Activated CD8-positive, alpha-beta memory T cell treated with anti-CD3 and anti-CD28 coated beads, Interleukin-2, amount 50 U/mL, for 24 hours (primary cell): ENCODE results near the gene PHF19.

Experiments used
- DNase-seq: peaks from one replicate; pipeline ENCODE4 v3.0.0-alpha.2; 2020; ENCODE audit errors: extremely low read depth

Gene PHF19

DNA sequence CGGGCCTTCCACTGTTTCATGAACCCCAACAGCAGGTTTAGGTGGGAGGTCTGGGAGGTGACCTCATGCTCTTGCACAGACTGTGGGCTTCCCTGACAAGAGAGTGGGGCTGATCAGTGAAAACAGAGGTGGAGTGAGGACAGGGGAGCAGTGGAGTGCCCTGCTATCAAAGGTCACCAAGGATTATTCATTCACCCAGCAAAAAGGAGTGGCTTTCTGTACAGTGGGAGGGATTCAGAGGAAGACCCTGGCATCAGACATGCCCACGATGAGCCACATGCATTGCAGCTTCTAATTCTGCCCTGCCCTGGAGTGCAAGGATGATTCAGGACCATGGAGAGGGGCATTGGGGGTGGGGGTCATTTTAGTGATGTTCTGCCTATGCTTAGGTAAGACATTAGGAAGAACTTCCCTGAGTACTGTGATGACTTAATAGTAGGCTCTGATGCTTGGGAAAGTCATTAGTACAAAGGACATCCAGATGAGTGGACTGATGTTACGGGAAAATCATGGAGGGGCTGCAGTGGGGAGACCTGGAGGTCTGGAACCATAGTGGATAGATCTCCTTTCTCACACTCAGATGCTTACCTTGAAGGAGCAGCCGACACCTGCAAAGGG lies 36.8 kb upstream of the PHF19 start:
- no peak for DNase-seq

DNA sequence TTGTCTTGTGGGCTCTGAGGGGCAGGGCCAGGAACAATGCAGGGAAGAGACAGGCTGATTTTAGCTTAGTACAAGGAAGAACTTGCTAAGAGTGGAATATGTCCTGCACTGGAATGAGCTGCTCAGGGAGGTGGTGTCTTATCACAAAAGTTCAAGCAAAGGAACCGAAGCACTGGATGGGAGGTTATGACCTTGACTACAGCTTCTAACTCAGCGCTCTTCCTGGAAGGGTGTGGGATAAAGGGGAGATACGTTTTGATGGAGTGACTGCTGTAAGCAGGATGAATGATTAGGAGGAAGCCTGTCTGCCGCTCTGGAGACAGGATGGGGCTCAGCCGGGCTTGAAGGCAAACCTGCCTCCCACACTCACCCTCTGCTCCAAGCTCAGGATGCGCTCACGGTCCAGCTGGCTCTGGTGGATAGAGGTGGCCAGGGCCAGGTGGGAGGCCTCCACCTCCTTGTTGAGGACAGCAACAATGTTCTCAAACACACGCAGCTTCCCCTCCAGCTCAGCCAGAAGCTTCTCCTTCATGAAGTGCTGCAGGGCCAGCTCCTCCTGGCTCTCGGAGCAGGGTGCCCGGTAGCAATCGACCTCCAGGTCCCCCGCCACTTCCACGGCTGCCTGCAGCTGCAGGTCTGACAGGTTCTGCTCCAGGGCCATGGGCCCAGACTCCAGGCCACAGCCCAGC lies 36.1 kb upstream of the PHF19 start:
- DNase-seq = no peak

DNA sequence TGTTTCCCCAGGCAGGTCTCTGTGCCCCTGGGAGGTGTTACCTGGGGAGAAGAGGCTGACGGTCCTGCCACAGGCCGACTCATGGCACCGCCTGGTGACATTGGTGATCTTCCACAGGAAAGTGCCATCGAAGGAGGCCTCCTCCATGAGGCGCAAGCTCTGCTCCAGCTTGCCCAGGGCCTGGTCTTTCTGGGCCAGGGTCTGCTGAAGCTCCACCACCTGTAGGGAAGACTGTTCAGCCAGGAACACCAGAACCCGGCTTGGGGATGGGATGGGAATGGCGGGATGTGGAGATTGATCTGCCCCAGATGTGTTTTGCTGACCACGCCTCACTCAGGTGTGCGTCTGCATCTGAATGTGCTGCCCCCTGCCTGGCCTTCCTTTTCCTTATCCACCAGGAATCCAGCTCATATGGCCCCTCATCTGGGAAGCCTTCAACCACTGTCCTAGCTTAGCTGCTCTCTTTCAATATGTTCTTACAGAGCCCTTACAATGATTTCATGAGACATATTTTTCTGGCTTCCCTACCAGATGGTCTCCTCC lies 34.4 kb upstream of the PHF19 start:
- no peak for DNase-seq

GRCh38 chr9:120910643-120911042 lies 33.7 kb upstream of the PHF19 start:
- DNase-seq = no peak

DNA sequence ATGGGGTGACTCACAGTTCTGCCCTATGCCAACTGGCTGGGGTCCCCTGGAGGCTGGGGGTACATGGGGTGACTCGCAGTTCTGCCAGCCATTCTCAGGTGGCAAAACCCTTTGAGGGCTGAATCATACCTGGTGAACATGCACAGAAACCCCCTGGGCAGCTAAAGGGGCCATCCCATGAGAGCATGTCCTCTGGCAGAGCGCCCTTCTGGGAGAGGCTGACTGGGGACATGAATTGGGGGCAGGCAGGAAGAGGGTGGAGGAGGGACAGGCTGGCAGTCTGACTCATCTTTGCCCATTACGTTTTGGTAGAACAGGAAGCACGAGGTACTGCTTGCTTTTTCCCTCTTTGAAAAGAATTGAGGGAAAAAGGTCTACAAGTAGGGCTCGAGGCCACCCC lies 32.9 kb upstream of the PHF19 start:
- no peak for DNase-seq

DNA sequence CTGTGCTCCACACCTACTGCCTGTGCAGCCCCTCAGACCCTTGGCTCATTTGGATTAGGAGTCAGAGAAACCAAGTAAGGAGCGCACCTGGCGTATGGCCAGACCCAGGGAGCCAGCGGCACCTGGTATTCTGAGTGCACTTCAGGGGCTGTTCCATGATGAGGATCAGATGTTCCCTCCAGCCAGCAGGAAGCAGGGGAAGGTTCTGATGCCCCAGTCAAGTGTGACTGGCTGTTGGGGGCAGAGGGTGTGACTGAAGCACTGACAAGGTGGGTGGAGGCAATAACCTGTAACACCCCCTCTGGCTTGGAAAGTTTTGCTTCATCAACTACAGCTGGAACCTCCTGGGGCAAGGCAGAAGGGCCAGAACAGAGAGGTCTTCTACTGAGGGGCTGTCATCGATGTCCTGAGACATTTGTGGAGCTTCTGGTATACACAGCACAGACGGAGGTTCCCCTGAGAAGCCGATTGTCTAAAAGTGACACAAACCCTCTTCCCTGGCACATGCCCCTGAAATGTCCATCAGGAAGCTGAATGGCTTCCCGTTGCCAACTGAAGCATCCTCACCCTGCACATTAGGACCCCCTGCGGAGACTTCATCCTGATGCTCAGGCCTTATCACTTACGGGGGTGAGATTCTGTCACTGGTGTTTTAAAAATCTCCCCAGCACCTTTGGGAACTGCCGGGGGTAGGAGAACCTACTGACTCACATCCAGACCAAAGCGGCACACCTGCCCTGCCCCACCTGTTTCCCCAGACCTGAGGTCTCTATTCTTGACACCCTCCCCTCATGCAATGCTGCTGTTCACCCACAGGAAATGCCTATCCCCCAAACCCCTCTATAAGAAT lies 28.6 kb upstream of the PHF19 start:
- no peak for DNase-seq

GRCh38 chr9:120904978-120905301 lies 28.0 kb upstream of the PHF19 start:
- DNase-seq = no peak

- no peak for DNase-seq
Observed at GRCh38 chr9:120904061-120904977, 27.3 kb upstream of the PHF19 start.

- no peak for DNase-seq
Observed at GRCh38 chr9:120902569-120903535, 25.9 kb upstream of the PHF19 start.

GRCh38 chr9:120901755-120902568 lies 25.0 kb upstream of the PHF19 start:
- no peak for DNase-seq

GRCh38 chr9:120900824-120901223 lies 23.8 kb upstream of the PHF19 start:
- DNase-seq = no peak

- DNase-seq = no peak
Observed at GRCh38 chr9:120899490-120900068, 22.6 kb upstream of the PHF19 start.

- DNase-seq = no peak
Observed at GRCh38 chr9:120898396-120898795, 21.4 kb upstream of the PHF19 start.

DNA sequence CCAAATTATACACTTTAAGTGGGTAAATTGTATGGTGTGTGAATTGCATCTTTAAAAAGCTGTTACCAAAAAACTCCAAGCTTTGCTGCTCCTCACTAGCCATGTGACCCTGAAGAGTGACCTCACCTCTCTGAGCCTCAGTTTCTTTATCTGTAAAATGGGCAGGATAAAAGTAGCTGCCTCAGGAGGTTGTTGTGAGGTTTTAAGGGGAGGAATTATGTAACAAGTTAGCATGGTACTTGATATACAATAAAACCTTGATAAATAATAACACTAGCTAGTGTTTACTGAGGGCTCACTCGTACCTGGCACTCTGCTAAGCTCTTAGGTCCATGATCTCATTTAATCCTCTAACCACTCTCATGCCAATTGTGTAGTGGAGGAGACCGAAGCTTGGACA lies 19.0 kb upstream of the PHF19 start:
- no peak for DNase-seq

GRCh38 chr9:120894321-120895148 lies 17.5 kb upstream of the PHF19 start:
- DNase-seq = no peak

DNA sequence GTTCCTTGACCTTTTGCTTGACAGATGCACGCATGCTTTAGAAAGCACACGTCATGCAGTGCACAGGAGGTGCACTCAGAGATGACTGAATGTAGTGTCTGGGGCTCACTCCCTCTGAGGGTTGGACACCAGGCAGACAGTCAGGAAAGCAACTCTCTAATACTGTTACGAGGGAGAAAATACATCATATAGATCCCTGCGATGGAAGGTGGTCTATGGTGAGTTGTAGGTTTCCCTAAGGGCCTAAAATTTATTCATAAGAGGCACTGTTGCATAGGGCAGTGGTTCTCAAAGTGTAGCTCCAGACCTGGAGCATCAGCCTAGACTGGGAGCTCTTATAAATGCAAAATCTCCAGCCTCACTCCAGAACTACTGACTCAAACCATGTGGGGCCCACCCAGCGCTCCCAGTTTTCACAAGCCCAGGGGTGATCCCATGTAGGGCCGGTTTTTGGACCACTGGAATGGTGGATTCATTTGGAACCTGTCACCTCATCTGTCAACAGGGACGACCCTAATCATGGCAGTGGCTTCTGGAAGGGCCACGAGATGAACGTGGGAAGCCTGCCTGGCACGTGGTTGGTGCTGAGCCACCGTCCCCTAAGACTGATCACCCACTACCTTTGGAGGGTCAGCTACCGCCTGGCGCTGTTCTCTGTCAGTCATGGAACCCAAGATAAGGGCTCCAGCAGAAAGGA lies 16.8 kb upstream of the PHF19 start:
- no peak for DNase-seq

- DNase-seq = no peak
Observed at GRCh38 chr9:120892748-120893610, 16.0 kb upstream of the PHF19 start.
